MM.1S (cell line): Measurements from ENCODE around the gene LRRC15.

Source experiments
- DNase-seq: peaks from one replicate; pipeline ENCODE4 v3.0.0-alpha.2; 2015
- H2AFZ ChIP-seq: fragments of 300-600 bp; sonication (generic); 2 replicates; pipeline ENCODE4 v1.6.0; 2016; ENCODE audit warnings: antibody characterized with exemption, low read length
- H3F3A ChIP-seq: fragments of 300-600 bp; sonication (generic); 2 replicates; pipeline ENCODE4 v1.6.1; 2016; ENCODE audit warnings: mild to moderate bottlenecking, antibody characterized with exemption, low read length, moderate library complexity, mixed read lengths; ENCODE audit not compliant: insufficient read depth
- H3K27ac ChIP-seq: fragments of 300-600 bp; sonication (generic); 2 replicates; pipeline ENCODE4 v1.5.1; 2016; ENCODE audit warnings: mild to moderate bottlenecking, low read length
- H3K27me3 ChIP-seq: fragments of 300-600 bp; sonication (generic); replicated peaks from 2 replicates; pipeline ENCODE4 v1.6.0; 2016; ENCODE audit warnings: low read length; ENCODE audit not compliant: insufficient read depth
- H3K36me3 ChIP-seq: fragments of 300-600 bp; sonication (generic); replicated peaks from 2 replicates; pipeline ENCODE4 v1.6.1; 2016; ENCODE audit warnings: mild to moderate bottlenecking, low read length, mixed read lengths; ENCODE audit not compliant: insufficient read depth
- H3K4me1 ChIP-seq: fragments of 300-600 bp; sonication (generic); 2 replicates; pipeline ENCODE4 v1.6.1; 2016; ENCODE audit warnings: low read length, mixed read lengths
- H3K4me2 ChIP-seq: fragments of 300-600 bp; sonication (generic); 2 replicates; pipeline ENCODE4 v1.6.0; 2016; ENCODE audit warnings: low read depth, low read length
- H3K4me3 ChIP-seq: fragments of 300-600 bp; sonication (generic); 2 replicates; pipeline ENCODE4 v1.5.1; 2016; ENCODE audit warnings: low read length, mixed read lengths
- H3K79me2 ChIP-seq: fragments of 300-600 bp; sonication (generic); 2 replicates; pipeline ENCODE4 v1.6.1; 2016; ENCODE audit warnings: mixed run types, low read length, mixed read lengths
- H3K9ac ChIP-seq: fragments of 300-600 bp; sonication (generic); 2 replicates; pipeline ENCODE4 v1.6.1; 2016; ENCODE audit warnings: low read length, mixed read lengths
- H3K9me2 ChIP-seq: fragments of 300-600 bp; sonication (generic); replicated peaks from 2 replicates; pipeline ENCODE4 v1.6.1; 2016; ENCODE audit warnings: mild to moderate bottlenecking, low read length, mixed read lengths; ENCODE audit not compliant: insufficient read depth
- H3K9me3 ChIP-seq: fragments of 300-600 bp; sonication (generic); replicated peaks from 2 replicates; pipeline ENCODE4 v1.6.1; 2016; ENCODE audit warnings: mild to moderate bottlenecking, low read length, mixed read lengths; ENCODE audit not compliant: insufficient read depth
- H4K20me1 ChIP-seq: fragments of 300-600 bp; sonication (generic); 2 replicates; pipeline ENCODE4 v1.6.1; 2016; ENCODE audit warnings: mild to moderate bottlenecking, low read length, moderate library complexity, mixed read lengths; ENCODE audit not compliant: insufficient read depth
- EZH2 ChIP-seq: fragments of 300-600 bp; sonication (generic); optimal IDR thresholded peaks from 2 replicates; pipeline ENCODE3; 2017; ENCODE audit warnings: low read depth, mild to moderate bottlenecking, antibody characterized with exemption, low read length, mixed read lengths
- EZH2phosphoT487 ChIP-seq: fragments of 300-600 bp; sonication (generic); IDR thresholded peaks from 2 replicates; pipeline ENCODE4 v1.6.1; 2018; ENCODE audit warnings: antibody characterized with exemption, low read length
- TF ChIP-seq, protein P1 (sequence below): fragments of 300-600 bp; sonication (generic); IDR thresholded peaks from 2 replicates; pipeline ENCODE4 v1.5.1; 2016; ENCODE audit warnings: antibody characterized with exemption, low read length, mixed read lengths

Gene LRRC15

DNA sequence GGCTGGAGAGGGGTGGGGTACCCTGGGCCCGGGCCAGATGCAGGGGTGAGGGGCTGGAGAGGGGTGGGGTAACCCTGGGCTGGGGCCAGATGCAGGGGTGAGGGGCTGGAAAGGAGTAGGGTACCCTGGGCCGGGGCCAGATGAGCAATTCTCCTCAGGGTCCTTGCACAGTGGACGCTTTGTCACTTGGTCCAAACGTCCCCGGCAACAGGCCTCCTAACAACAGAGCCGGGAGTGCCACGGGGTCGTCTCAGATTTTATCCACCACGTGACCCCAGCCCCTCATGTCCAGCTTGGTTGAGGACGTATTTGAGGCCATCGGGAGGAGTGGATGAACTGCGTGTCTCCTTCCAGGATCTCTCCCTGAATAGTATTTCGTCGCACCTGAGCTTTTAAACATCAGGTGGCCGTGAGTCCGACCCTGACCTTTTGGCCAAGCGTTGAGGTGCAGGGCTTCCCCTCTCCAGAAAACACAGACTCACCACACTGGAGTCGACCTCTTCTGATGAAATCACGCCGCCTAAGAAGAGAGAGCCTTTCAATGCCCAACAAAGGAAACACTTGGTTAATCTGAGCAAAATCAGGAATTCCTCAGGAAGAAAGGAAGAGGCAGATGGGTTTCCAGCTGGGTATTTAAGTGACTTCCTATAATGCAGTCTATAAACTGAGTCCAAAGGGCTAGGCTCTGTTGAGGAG, 12.8 kb upstream of the LRRC15 start:
- Histone ChIP-seq H3K9me3 (no peaks in the 10 kb centered on the region), H3K36me3 (no peaks in the 10 kb centered on the region), H4K20me1 (no peaks in the 10 kb centered on the region), H3K9me2 (no peaks in the 10 kb centered on the region), H3K9ac (no peak overlapping the region), H3K79me2 (no peaks in the 10 kb centered on the region), H3K4me2 (no peak overlapping the region), H3K4me1 (no peaks in the 10 kb centered on the region), H2AFZ (no peak overlapping the region), H3F3A (no peaks in the 10 kb centered on the region), H3K27me3 (peaks cover 45% of the 10 kb centered on the region), H3K27ac (no peak overlapping the region), H3K4me3 (no peak overlapping the region)
- TF ChIP-seq, protein P1, sequence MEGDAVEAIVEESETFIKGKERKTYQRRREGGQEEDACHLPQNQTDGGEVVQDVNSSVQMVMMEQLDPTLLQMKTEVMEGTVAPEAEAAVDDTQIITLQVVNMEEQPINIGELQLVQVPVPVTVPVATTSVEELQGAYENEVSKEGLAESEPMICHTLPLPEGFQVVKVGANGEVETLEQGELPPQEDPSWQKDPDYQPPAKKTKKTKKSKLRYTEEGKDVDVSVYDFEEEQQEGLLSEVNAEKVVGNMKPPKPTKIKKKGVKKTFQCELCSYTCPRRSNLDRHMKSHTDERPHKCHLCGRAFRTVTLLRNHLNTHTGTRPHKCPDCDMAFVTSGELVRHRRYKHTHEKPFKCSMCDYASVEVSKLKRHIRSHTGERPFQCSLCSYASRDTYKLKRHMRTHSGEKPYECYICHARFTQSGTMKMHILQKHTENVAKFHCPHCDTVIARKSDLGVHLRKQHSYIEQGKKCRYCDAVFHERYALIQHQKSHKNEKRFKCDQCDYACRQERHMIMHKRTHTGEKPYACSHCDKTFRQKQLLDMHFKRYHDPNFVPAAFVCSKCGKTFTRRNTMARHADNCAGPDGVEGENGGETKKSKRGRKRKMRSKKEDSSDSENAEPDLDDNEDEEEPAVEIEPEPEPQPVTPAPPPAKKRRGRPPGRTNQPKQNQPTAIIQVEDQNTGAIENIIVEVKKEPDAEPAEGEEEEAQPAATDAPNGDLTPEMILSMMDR, result no peak
- TF ChIP-seq EZH2, result no peak
- no peak for TF ChIP-seq EZH2phosphoT487
- no peak for DNase-seq

DNA sequence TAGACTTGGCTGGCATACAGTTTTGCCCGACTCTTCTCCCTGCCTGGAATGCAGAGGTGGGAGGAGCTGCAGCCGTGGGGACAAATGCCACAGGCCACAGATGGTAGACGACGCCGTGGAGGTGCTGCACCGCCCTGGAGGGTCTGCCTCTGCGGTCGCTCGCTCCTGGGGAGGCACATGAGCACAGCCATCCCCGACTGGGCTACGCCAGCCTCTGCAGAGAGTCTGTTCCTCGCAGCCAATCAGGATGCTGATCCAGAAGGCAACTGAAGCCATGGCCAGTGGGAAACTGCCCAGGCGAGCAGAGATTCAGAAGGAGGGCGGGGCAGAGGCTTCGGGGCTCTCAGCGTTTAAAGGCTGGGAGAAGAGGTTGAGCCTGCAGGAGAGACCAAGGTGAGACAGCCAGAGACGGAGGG, 11.9 kb upstream of the LRRC15 start:
- H3K27me3 ChIP-seq, result peaks cover 45% of the 10 kb centered on the region
- H3K9me2 ChIP-seq, result no peaks in the 10 kb centered on the region
- no peaks in the 10 kb centered on the region for H3K79me2 ChIP-seq
- H3K36me3 ChIP-seq, result no peaks in the 10 kb centered on the region
- no peak for TF ChIP-seq EZH2phosphoT487
- TF ChIP-seq, protein P1, result no peak
- TF ChIP-seq EZH2, result no peak
- H4K20me1 ChIP-seq, result no peaks in the 10 kb centered on the region
- no peak overlapping the region for H3K27ac ChIP-seq
- no peak overlapping the region for H2AFZ ChIP-seq
- H3K9me3 ChIP-seq, result no peaks in the 10 kb centered on the region
- no peak overlapping the region for H3K4me3 ChIP-seq
- no peak overlapping the region for H3K4me2 ChIP-seq
- no peaks in the 10 kb centered on the region for H3F3A ChIP-seq
- DNase-seq, result no peak
- H3K9ac ChIP-seq, result no peak overlapping the region
- H3K4me1 ChIP-seq, result no peaks in the 10 kb centered on the region

DNA sequence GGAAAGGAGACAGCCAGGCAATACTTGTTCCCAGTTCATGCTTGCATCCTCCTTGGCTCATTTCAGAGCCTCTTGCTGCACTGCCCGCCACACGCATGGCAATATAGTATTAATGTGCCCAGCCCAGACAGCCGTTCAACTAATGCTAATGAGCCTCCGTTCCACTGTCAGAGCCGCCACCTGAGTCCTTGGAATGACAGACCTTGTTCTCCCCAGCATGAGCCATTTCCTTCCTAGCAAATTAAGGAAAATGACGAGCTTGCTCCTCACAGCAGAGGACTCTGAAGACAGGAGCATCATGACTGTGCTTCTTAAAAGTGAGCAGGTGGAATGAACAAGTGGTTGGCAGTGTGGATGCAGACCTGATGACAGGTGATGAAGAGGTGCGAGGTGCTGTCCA, 10.8 kb upstream of the LRRC15 start:
- no peaks in the 10 kb centered on the region for H3K9me2 ChIP-seq
- H3K27me3 ChIP-seq, result peaks cover 45% of the 10 kb centered on the region
- H3K36me3 ChIP-seq, result no peaks in the 10 kb centered on the region
- no peaks in the 10 kb centered on the region for H3K4me1 ChIP-seq
- no peak overlapping the region for H3K4me3 ChIP-seq
- DNase-seq, result no peak
- no peak overlapping the region for H3K9ac ChIP-seq
- H3K27ac ChIP-seq, result no peak overlapping the region
- H3K4me2 ChIP-seq, result no peak overlapping the region
- no peaks in the 10 kb centered on the region for H3F3A ChIP-seq
- no peak overlapping the region for H2AFZ ChIP-seq
- TF ChIP-seq, protein P1, result no peak
- TF ChIP-seq EZH2 (no peak), EZH2phosphoT487 (no peak)
- no peaks in the 10 kb centered on the region for H3K9me3 ChIP-seq
- no peaks in the 10 kb centered on the region for H4K20me1 ChIP-seq
- H3K79me2 ChIP-seq, result no peaks in the 10 kb centered on the region
